Mononuclear cell (primary cell): ENCODE measurements around the gene MYO5A. TPM values are rescaled to one million over a fixed set of nuclear protein-coding genes. Genes with fewer than 3 reads are reported as not detected.
"Not testable (repeated sequence)": the region's sequence is repeated elsewhere in the genome, so short reads cannot be mapped to it uniquely, and the experiment has no call there.

Source experiments
- H3K27me3 ChIP-seq: 2 replicates; pipeline ENCODE4 v1.6.0; 2011; ENCODE audit warnings: low read length, control low read depth; ENCODE audit not compliant: insufficient read depth
- H3K4me1 ChIP-seq: 2 replicates; pipeline ENCODE4 v1.5.1; 2011; ENCODE audit warnings: mild to moderate bottlenecking, low read length, control low read depth; ENCODE audit not compliant: insufficient read depth
- H3K4me3 ChIP-seq: 2 replicates; pipeline ENCODE4 v1.5.1; 2011; ENCODE audit warnings: mild to moderate bottlenecking, low read length, moderate library complexity
- H3K9me3 ChIP-seq: 2 replicates; pipeline ENCODE4 v1.5.1; 2011; ENCODE audit warnings: low read depth, mild to moderate bottlenecking, control low read depth, low read length
- total RNA-seq: library from RNA; depleted of rRNA; stranded (reverse); fragments of >200 nt; gene quantifications from one replicate; pipeline ENCODE4 v1.2.3, GENCODE V29; 2012

The MYO5A gene
- total RNA-seq, 1 donor, result 69.7 TPM

- Histone ChIP-seq H3K4me3 (no peak overlapping the region), H3K9me3 (no peaks in the 10 kb centered on the region), H3K27me3 (no peaks in the 10 kb centered on the region), H3K4me1 (peaks cover 40% of the 10 kb centered on the region)
These were observed 28.0 kb upstream of the MYO5A start for GRCh38 chr15:52556524-52557273.

- Histone ChIP-seq H3K4me3 (no peak overlapping the region), H3K9me3 (no peaks in the 10 kb centered on the region), H3K27me3 (no peaks in the 10 kb centered on the region), H3K4me1 (peaks cover 34% of the 10 kb centered on the region)
These were observed 23.6 kb upstream of the MYO5A start for GRCh38 chr15:52552303-52552702.

GRCh38 chr15:52551762-52552161, 23.1 kb upstream of the MYO5A start:
- H3K9me3 ChIP-seq, result no peaks in the 10 kb centered on the region
- no peak overlapping the region for H3K4me3 ChIP-seq
- H3K27me3 ChIP-seq, result no peaks in the 10 kb centered on the region

GRCh38 chr15:52551186-52551585, 22.5 kb upstream of the MYO5A start:
- H3K27me3 ChIP-seq, H3K4me3 ChIP-seq, H3K9me3 ChIP-seq: not testable (repeated sequence)
- peaks cover 29% of the 10 kb centered on the region for H3K4me1 ChIP-seq

More at GRCh38 chr15:52551762-52552161, 23.1 kb upstream of the MYO5A start:
- peaks cover 29% of the 10 kb centered on the region for H3K4me1 ChIP-seq

GRCh38 chr15:52546031-52546751, 17.5 kb upstream of the MYO5A start:
- Histone ChIP-seq H3K4me3 (no peak overlapping the region), H3K27me3 (no peaks in the 10 kb centered on the region), H3K9me3 (no peaks in the 10 kb centered on the region), H3K4me1 (peaks cover 10% of the 10 kb centered on the region)

- no peak overlapping the region for H3K4me3 ChIP-seq
- H3K9me3 ChIP-seq, result no peaks in the 10 kb centered on the region
- H3K27me3 ChIP-seq, result no peaks in the 10 kb centered on the region
- peaks cover 8% of the 10 kb centered on the region for H3K4me1 ChIP-seq
These were observed 11.8 kb upstream of the MYO5A start for GRCh38 chr15:52540374-52541012.

- no peak overlapping the region for H3K4me3 ChIP-seq
- no peaks in the 10 kb centered on the region for H3K9me3 ChIP-seq
- peaks cover 8% of the 10 kb centered on the region for H3K4me1 ChIP-seq
- no peaks in the 10 kb centered on the region for H3K27me3 ChIP-seq
These were observed 8.8 kb upstream of the MYO5A start for GRCh38 chr15:52537459-52537858.

GRCh38 chr15:52532427-52532826, 3.7 kb upstream of the MYO5A start:
- H3K27me3 ChIP-seq, result no peaks in the 10 kb centered on the region

GRCh38 chr15:52529940-52530339, 1.3 kb upstream of the MYO5A start:
- H3K4me3 ChIP-seq, result no peak overlapping the region

More at GRCh38 chr15:52532427-52532826, 3.7 kb upstream of the MYO5A start:
- H3K4me3 ChIP-seq, result no peak overlapping the region
- peaks cover 17% of the 10 kb centered on the region for H3K4me1 ChIP-seq
- H3K9me3 ChIP-seq, result no peaks in the 10 kb centered on the region

GRCh38 chr15:52529341-52529924, 753 bp upstream of the MYO5A start:
- peaks cover 25% of the 10 kb centered on the region for H3K4me1 ChIP-seq
- H3K9me3 ChIP-seq, result no peaks in the 10 kb centered on the region

More at GRCh38 chr15:52529940-52530339, 1.3 kb upstream of the MYO5A start:
- peaks cover 24% of the 10 kb centered on the region for H3K4me1 ChIP-seq
- H3K9me3 ChIP-seq, result no peaks in the 10 kb centered on the region
- no peaks in the 10 kb centered on the region for H3K27me3 ChIP-seq

GRCh38 chr15:52527911-52528563, 643 bp downstream of the MYO5A start:
- Histone ChIP-seq H3K9me3 (no peaks in the 10 kb centered on the region), H3K27me3 (no peaks in the 10 kb centered on the region), H3K4me3 (peak overlapping the region; percentile 67), H3K4me1 (peaks cover 38% of the 10 kb centered on the region)

More at GRCh38 chr15:52529341-52529924, 753 bp upstream of the MYO5A start:
- Histone ChIP-seq H3K27me3 (no peaks in the 10 kb centered on the region), H3K4me3 (peak overlapping the region; percentile 67)

- Histone ChIP-seq H3K27me3 (no peaks in the 10 kb centered on the region), H3K9me3 (no peaks in the 10 kb centered on the region), H3K4me3 (no peak overlapping the region), H3K4me1 (peaks cover 39% of the 10 kb centered on the region)
These were observed 1.3 kb downstream of the MYO5A start for GRCh38 chr15:52527196-52527910.

GRCh38 chr15:52524223-52525136, 4.2 kb downstream of the MYO5A start:
- no peaks in the 10 kb centered on the region for H3K9me3 ChIP-seq
- H3K4me3 ChIP-seq, result no peak overlapping the region
- H3K27me3 ChIP-seq, result no peaks in the 10 kb centered on the region
- peaks cover 53% of the 10 kb centered on the region for H3K4me1 ChIP-seq
